H1 (cell line): ENCODE results near the gene SECISBP2L. TPM values are rescaled to one million over a fixed set of nuclear protein-coding genes. Genes with fewer than 3 reads are reported as not detected.

Experiments used
- CHD1 ChIP-seq: IDR thresholded peaks from 2 replicates; pipeline ENCODE4 v1.6.1; 2012; ENCODE audit warnings: low read depth, low read length, improper control_type of control experiment
- EZH2 ChIP-seq: fragments of 200-600 bp; sonication (generic); IDR thresholded peaks from 2 replicates; pipeline ENCODE4 v1.7.1; 2012; ENCODE audit warnings: low read depth, mild to moderate bottlenecking, moderate library complexity, low read length, inconsistent platforms; ENCODE audit not compliant: severe bottlenecking
- FOSL1 ChIP-seq: IDR thresholded peaks from 2 replicates; pipeline ENCODE4 v1.6.1; 2011; ENCODE audit warnings: mild to moderate bottlenecking, low read depth, low read length, moderate library complexity; ENCODE audit not compliant: insufficient read depth
- GABPA ChIP-seq: IDR thresholded peaks from 2 replicates; pipeline ENCODE4 v1.6.1; 2011; ENCODE audit warnings: mild to moderate bottlenecking, low read length, moderate library complexity, borderline replicate concordance; ENCODE audit not compliant: insufficient read depth
- JUND ChIP-seq: IDR thresholded peaks from 2 replicates; pipeline ENCODE4 v1.6.1; 2011; ENCODE audit warnings: mild to moderate bottlenecking, improper control_type of control experiment, low read length
- KDM5A ChIP-seq: fragments of 200-600 bp; IDR thresholded peaks from 2 replicates; pipeline ENCODE4 v1.7.1; 2012; ENCODE audit warnings: mild to moderate bottlenecking, low read length, inconsistent platforms, mixed read lengths
- SUZ12 ChIP-seq: fragments of 200-600 bp; sonication (generic); IDR thresholded peaks from 2 replicates; pipeline ENCODE4 v1.6.1; 2012; ENCODE audit warnings: mild to moderate bottlenecking, inconsistent platforms, low read length, moderate library complexity, mixed read lengths
- polyA plus RNA-seq, 7 experiments: library from polyadenylated mRNA; depleted of rRNA in 3 of 7; stranded (reverse) in 5 of 7; unstranded in 2 of 7; fragments of >200 nt in 5 of 7; fragments of 200-250 nt in 2 of 7; gene quantifications; 1 replicate in 5 of 7; 2 replicates in 1 of 7; 4 replicates in 1 of 7; pipeline versions ENCODE4 v1.2.1 to v1.2.3, GENCODE V29; 2011 to 2013; ENCODE audit warnings: missing spikeins in 2 of 7, mixed read lengths in 2 of 7
- total RNA-seq: library from RNA; stranded (reverse); fragmentation: NEBNext Ultra II Directional; extraction: Animal tissue kit (Norgen Biotek cat#: 25700); gene quantifications from 2 replicates; pipeline ENCODE4 v1.2.1, GENCODE V29; 2021

The SECISBP2L gene
- total and polyA plus RNA-seq, 2 of the 8 experiments (the other 6 are each of a cell fraction or from before 2014, with no cell fraction given), result 7.6 to 22.8 TPM

DNA sequence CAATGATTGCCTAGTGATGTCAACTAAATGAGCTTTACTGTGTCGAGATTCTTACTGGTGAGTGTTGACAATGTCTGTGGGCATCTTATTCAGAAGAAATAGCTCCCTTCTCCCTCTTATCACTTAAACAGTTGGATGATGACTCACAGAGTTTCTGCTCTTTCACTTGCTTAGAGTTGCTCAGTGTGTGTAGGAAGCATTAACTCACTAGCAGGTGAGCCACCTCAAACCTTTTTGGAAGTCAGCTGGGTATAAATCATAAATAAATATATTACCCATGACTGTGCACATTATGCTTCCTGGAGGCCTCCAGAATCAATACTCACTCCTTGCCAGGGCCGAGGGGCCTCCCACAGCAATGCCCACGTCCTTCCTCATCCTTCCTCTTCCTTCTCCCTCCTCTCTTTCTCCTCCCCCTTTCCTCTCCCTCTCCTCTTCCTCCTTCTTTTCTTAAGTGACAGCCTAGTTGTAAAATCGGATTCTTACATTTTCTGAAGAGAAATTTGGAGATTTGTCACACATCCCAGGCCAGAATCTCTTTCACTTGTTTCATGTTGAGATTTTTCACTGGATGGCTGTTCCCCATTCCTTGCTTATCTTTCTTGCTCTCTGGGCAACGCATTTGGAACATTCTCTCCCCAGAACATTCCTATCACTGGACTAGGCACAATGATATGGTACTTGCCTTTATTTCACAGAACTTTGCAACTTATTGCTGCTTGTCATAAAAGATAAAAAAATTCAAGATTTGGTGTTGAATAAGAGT is 100.0 kb downstream of the SECISBP2L start (continued):
- TF ChIP-seq JUND (no peak), EZH2 (no peak), KDM5A (no peak), CHD1 (no peak), GABPA (no peak), FOSL1 (no peak), SUZ12 (no peak)
